HCT116 (cell line): Measurements from ENCODE around the gene XYLT1. TPM values are rescaled to one million over a fixed set of nuclear protein-coding genes. Genes with fewer than 3 reads are reported as not detected.

Experiments
- ATAC-seq: fragments of 200-7000 bp; cut with Tn5 transposase; 2 replicates; pipeline ENCODE4 v1.9.1; 2020; ENCODE audit warnings: mild to moderate bottlenecking, moderate library complexity
- BruUV-seq: library from RNA; stranded (reverse); fragments of 400-500 nt; replicated peaks from 2 replicates; lab custom pipeline; 2021; lab: Mats Ljungman, UMichigan
- CTCF ChIA-PET: fragments of 300-600 bp; sonication (Branson Sonifier 250); formaldehyde crosslinking; loops from one replicate; lab custom pipeline; 2021; ENCODE audit warnings: antibody characterized with exemption; lab: Charles Lee
- POLR2A ChIA-PET: fragments of 300-600, 350-600 bp; sonication (Branson Sonifier 250); formaldehyde crosslinking; loops from one replicate; lab custom pipeline; 2021; ENCODE audit warnings: antibody characterized with exemption; lab: Charles Lee
- RAD21 ChIA-PET, 2 experiments: fragments of 300-600 bp; sonication (Branson Sonifier 250); formaldehyde crosslinking; loops; one replicate each; lab custom pipeline; 2023; ENCODE audit warnings: low total read pairs in 2 of 2; ENCODE audit not compliant: uncharacterized antibody in 2 of 2, unreplicated experiment in 2 of 2, low non-redundant PET in 1 of 2; lab: Charles Lee
- DNase-seq: peaks from one replicate; pipeline ENCODE4 v3.0.0-alpha.2; 2010; ENCODE audit warnings: low read depth, low spot score
- H2AFZ ChIP-seq: fragments of 200-600 bp; shearing (Covaris generic), sonication (generic); 2 replicates; pipeline ENCODE4 v1.6.1; 2017; ENCODE audit warnings: low read depth, mixed run types, mixed read lengths, antibody characterized with exemption, low read length; ENCODE audit not compliant: poor library complexity, severe bottlenecking
- H3K27ac ChIP-seq: 2 replicates; pipeline ENCODE4 v1.5.1; 2012; ENCODE audit warnings: low read depth, low read length
- H3K27me3 ChIP-seq: fragments of 200-600 bp; sonication (generic); 2 replicates; pipeline ENCODE4 v1.6.1; 2016; ENCODE audit warnings: mixed run types, low read length, mixed read lengths; ENCODE audit not compliant: insufficient read depth
- H3K36me3 ChIP-seq, 2 experiments: fragments of 200-500 bp in 1 of 2; fragments of 200-600 bp in 1 of 2; sonication (Bioruptor generic) in 1 of 2; sonication (generic) in 1 of 2; 2 replicates each; pipeline versions ENCODE4 v1.5.1 to v1.6.1; 2014 to 2016; ENCODE audit warnings: low read length in 2 of 2, inconsistent platforms in 1 of 2, mixed read lengths in 1 of 2, mixed run types in 1 of 2; ENCODE audit not compliant: insufficient read depth in 2 of 2, control insufficient read depth in 1 of 2
- H3K4me1 ChIP-seq, 2 experiments: fragments of 200-600 bp in 1 of 2; sonication (generic) in 1 of 2; 2 replicates each; pipeline versions ENCODE4 v1.5.1 to v1.6.1; 2012 to 2017; ENCODE audit warnings: low read length in 2 of 2, inconsistent platforms in 1 of 2, mild to moderate bottlenecking in 1 of 2, mixed read lengths in 1 of 2, mixed run types in 1 of 2, moderate library complexity in 1 of 2; ENCODE audit not compliant: insufficient read depth in 2 of 2, control insufficient read depth in 1 of 2
- H3K4me2 ChIP-seq: fragments of 200-600 bp; sonication (generic); 2 replicates; pipeline ENCODE4 v1.6.1; 2017; ENCODE audit warnings: mixed run types, low read length, mixed read lengths
- H3K4me3 ChIP-seq, 2 experiments: fragments of 200-600 bp in 1 of 2; sonication (generic) in 1 of 2; replicated peaks in 1 of 2; 2 replicates each; pipeline ENCODE4 v1.5.1; 2011 to 2016; ENCODE audit warnings: low read length in 2 of 2, control low read depth in 1 of 2, low read depth in 1 of 2, mild to moderate bottlenecking in 1 of 2, mixed read lengths in 1 of 2, mixed run types in 1 of 2
- H3K79me2 ChIP-seq: fragments of 200-600 bp; sonication (generic); 2 replicates; pipeline ENCODE4 v1.6.1; 2017; ENCODE audit warnings: mild to moderate bottlenecking, mixed run types, low read length, moderate library complexity, mixed read lengths; ENCODE audit not compliant: insufficient read depth
- H3K9ac ChIP-seq: fragments of 200-600 bp; sonication (generic); 2 replicates; pipeline ENCODE4 v1.6.1; 2016; ENCODE audit warnings: low read length, mixed read lengths
- H3K9me2 ChIP-seq: fragments of 200-600 bp; sonication (generic), shearing (Covaris generic); 2 replicates; pipeline ENCODE4 v1.6.1; 2017; ENCODE audit warnings: mixed run types, mild to moderate bottlenecking, moderate library complexity; ENCODE audit not compliant: insufficient read depth
- H3K9me3 ChIP-seq, 2 experiments: fragments of 200-500 bp in 1 of 2; fragments of 200-600 bp in 1 of 2; sonication (Bioruptor generic) in 1 of 2; sonication (generic) in 1 of 2; 2 replicates each; pipeline ENCODE4 v1.6.1; 2014 to 2017; ENCODE audit warnings: low read length in 2 of 2, mixed read lengths in 2 of 2, inconsistent platforms in 1 of 2, low read depth in 1 of 2, mild to moderate bottlenecking in 1 of 2, mixed run types in 1 of 2, moderate library complexity in 1 of 2; ENCODE audit not compliant: control insufficient read depth in 1 of 2, insufficient read depth in 1 of 2
- H4K20me1 ChIP-seq: fragments of 200-600 bp; sonication (generic), shearing (Covaris generic); 2 replicates; pipeline ENCODE4 v1.6.1; 2017; ENCODE audit warnings: mixed run types, mild to moderate bottlenecking, moderate library complexity; ENCODE audit not compliant: insufficient read depth
- CBX3 ChIP-seq: IDR thresholded peaks from 2 replicates; pipeline ENCODE4 v1.6.1; 2012; ENCODE audit warnings: low read depth
- CEBPB ChIP-seq: IDR thresholded peaks from 2 replicates; pipeline ENCODE4 v1.6.1; 2012; ENCODE audit warnings: low read depth
- CTCF ChIP-seq, 3 experiments: fragments of 200-600 bp in 1 of 3; sonication (generic) in 1 of 3; IDR thresholded peaks in 2 of 3; conservative IDR thresholded peaks in 1 of 3; 2 replicates each; pipeline ENCODE4 v1.5.1; 2012 to 2017; ENCODE audit warnings: low read depth in 2 of 3, low read length in 2 of 3, antibody characterized with exemption in 1 of 3, borderline replicate concordance in 1 of 3, control low read depth in 1 of 3, mild to moderate bottlenecking in 1 of 3, mixed read lengths in 1 of 3, mixed run types in 1 of 3, moderate library complexity in 1 of 3; ENCODE audit not compliant: insufficient read depth in 1 of 3
- EZH2 ChIP-seq: fragments of 200-600 bp; sonication (generic); IDR thresholded peaks from 2 replicates; pipeline ENCODE4 v1.6.1; 2017; ENCODE audit warnings: antibody characterized with exemption, mixed run types
- EZH2phosphoT487 ChIP-seq: fragments of 200-600 bp; IDR thresholded peaks from 2 replicates; pipeline ENCODE4 v1.6.1; 2018; ENCODE audit warnings: antibody characterized with exemption, borderline replicate concordance
- JUND ChIP-seq: IDR thresholded peaks from 2 replicates; pipeline ENCODE4 v1.6.1; 2012
- MAX ChIP-seq: IDR thresholded peaks from 2 replicates; pipeline ENCODE4 v1.6.1; 2012
- REST ChIP-seq: IDR thresholded peaks from 2 replicates; pipeline ENCODE4 v1.6.1; 2012; ENCODE audit warnings: low read depth
- SIN3A ChIP-seq: IDR thresholded peaks from 2 replicates; pipeline ENCODE4 v1.6.1; 2012; ENCODE audit warnings: low read depth
- SP1 ChIP-seq: IDR thresholded peaks from 2 replicates; pipeline ENCODE4 v1.6.1; 2012; ENCODE audit warnings: low read depth
- TCF7L2 ChIP-seq: IDR thresholded peaks from 2 replicates; pipeline ENCODE4 v1.7.0; 2011; ENCODE audit warnings: borderline replicate concordance, inconsistent platforms; ENCODE audit not compliant: insufficient read depth, insufficient read length; ENCODE audit errors: extremely low read depth
- YY1 ChIP-seq: IDR thresholded peaks from 2 replicates; pipeline ENCODE4 v1.6.1; 2011; ENCODE audit warnings: low read length, low read depth, moderate library complexity, mild to moderate bottlenecking; ENCODE audit not compliant: insufficient replicate concordance; ENCODE audit errors: extremely low read depth
- intact Hi-C: fragments of 100-400 bp; cut with micrococcal nuclease; formaldehyde crosslinking; loops from 2 replicates; pipeline ENCODE4 v1.10.0; 2022
- total RNA-seq: library from RNA; stranded (reverse); gene quantifications from one replicate; pipeline ENCODE4 v1.2.1, GENCODE V29; 2021; ENCODE audit not compliant: unreplicated experiment

The XYLT1 gene
- total RNA-seq, 1 experiment from 2014 or later = 4.5 TPM

- no peak overlapping the region for H3K4me3 ChIP-seq
- H3K79me2 ChIP-seq = no peaks in the 10 kb centered on the region
- H3K9me3 ChIP-seq = no peaks in the 10 kb centered on the region
- ChIA-PET RAD21 (no interaction called here), CTCF (no interaction called here), POLR2A (no interaction called here)
- no peaks in the 10 kb centered on the region for H3K27me3 ChIP-seq
- no peak overlapping the region for H2AFZ ChIP-seq
- BruUV-seq = no TSS peak
- no peaks in the 10 kb centered on the region for H3K4me1 ChIP-seq
- no peaks in the 10 kb centered on the region for H3K9me2 ChIP-seq
- no peak for ATAC-seq
- H3K27ac ChIP-seq = no peak overlapping the region
- TF ChIP-seq EZH2phosphoT487 = no peak
- no peak for TF ChIP-seq TCF7L2
- no peak for TF ChIP-seq JUND
- TF ChIP-seq MAX = no peak
- no peak for TF ChIP-seq CEBPB
- TF ChIP-seq YY1 = no peak
- no peak for DNase-seq
- H3K36me3 ChIP-seq = no peaks in the 10 kb centered on the region
- no peak overlapping the region for H3K4me2 ChIP-seq
- no peak overlapping the region for H3K9ac ChIP-seq
- intact Hi-C loops = no loop called here
- no peaks in the 10 kb centered on the region for H4K20me1 ChIP-seq
Observed at GRCh38 chr16:17404941-17405689, 65.6 kb downstream of the XYLT1 start.

GRCh38 chr16:17403859-17404545 is 66.8 kb downstream of the XYLT1 start:
- Histone ChIP-seq H3K27ac (no peak overlapping the region), H3K9me2 (no peaks in the 10 kb centered on the region), H3K4me2 (no peak overlapping the region), H3K9me3 (no peaks in the 10 kb centered on the region), H4K20me1 (no peaks in the 10 kb centered on the region), H3K79me2 (no peaks in the 10 kb centered on the region), H3K4me1 (no peaks in the 10 kb centered on the region), H3K36me3 (no peaks in the 10 kb centered on the region), H3K9ac (no peak overlapping the region), H3K27me3 (peaks cover 2% of the 10 kb centered on the region; the same call in 1 of the 2 replicates), H2AFZ (no peak overlapping the region), H3K4me3 (no peak overlapping the region)
- ChIA-PET CTCF (no interaction called here), RAD21 (no interaction called here), POLR2A (no interaction called here)
- intact Hi-C loops = no loop called here
- no peak for DNase-seq
- TF ChIP-seq CEBPB (no peak), CTCF (IDR thresholded peaks at IDR 0.05 in 2 of 3, conservative IDR thresholded peaks at IDR 0.05 in 1 of 3; ENCODE audit: borderline replicate concordance in 1 of 3, insufficient read depth in 1 of 3, low read depth in 2 of 3, low read length in 2 of 3) (no peak), SP1 (no peak), REST (no peak), MAX (no peak), EZH2phosphoT487 (no peak), EZH2 (no peak), CBX3 (no peak), SIN3A (no peak)
- ATAC-seq = no peak
- BruUV-seq = no TSS peak
